Body of pancreas (tissue), 4 donors: ENCODE results near the gene PLEKHG5. TPM values are rescaled to one million over a fixed set of nuclear protein-coding genes. Genes with fewer than 3 reads are reported as not detected.

Experiments used
- ATAC-seq: fragments of 150-250 bp; one replicate; pipeline ENCODE4 v1.9.1; 2016
- DNase-seq, 4 donors: peaks; one replicate each; pipeline ENCODE4 v3.0.0-alpha.2; 2019
- H3K27ac ChIP-seq, 4 donors: fragments of 200-600 bp; sonication (generic); 1 replicate in 3 of 4; 2 replicates in 1 of 4; pipeline versions ENCODE4 v1.5.1 to v1.6.1; 2016 to 2019; ENCODE audit warnings: mild to moderate bottlenecking in 1 of 4, mixed read lengths in 1 of 4, moderate library complexity in 1 of 4
- H3K27me3 ChIP-seq, 2 donors: fragments of 200-600 bp; sonication (generic); one replicate each; pipeline ENCODE4 v1.6.0; 2016; ENCODE audit warnings: mild to moderate bottlenecking in 1 of 2
- H3K36me3 ChIP-seq, 2 donors: fragments of 200-600 bp; sonication (generic); replicated peaks in 1 of 2; 2 replicates each; pipeline ENCODE4 v1.5.1; 2016; ENCODE audit warnings: low read depth in 2 of 2; ENCODE audit not compliant: insufficient read depth in 1 of 2
- H3K4me1 ChIP-seq: fragments of 200-600 bp; sonication (generic); one replicate; pipeline ENCODE4 v1.6.0; 2016
- H3K4me3 ChIP-seq, 2 donors: fragments of 200-600 bp; sonication (generic); 1 replicate in 1 of 2; 2 replicates in 1 of 2; pipeline ENCODE4 v1.5.1; 2016 to 2019
- H3K9me3 ChIP-seq, 3 donors: fragments of 200-600 bp; sonication (generic); 1 replicate in 2 of 3; 2 replicates in 1 of 3; pipeline ENCODE4 v1.5.1; 2016
- POLR2A ChIP-seq, 3 donors: fragments of 450-650 bp; IDR thresholded peaks; one replicate each; pipeline ENCODE4 v1.6.1; 2016; ENCODE audit warnings: antibody characterized with exemption in 3 of 3, mild to moderate bottlenecking in 2 of 3
- WGBS, 2 donors: methylation state at CpG; one replicate each; pipeline ENCODE4 v1.1.5; 2017; 5-methylcytosine and 5-hydroxymethylcytosine counted together
- intact Hi-C: fragments of 100-400 bp; cut with DNase I; formaldehyde crosslinking; loops from one replicate; pipeline ENCODE4 v1.15.1; 2023
- total RNA-seq, 2 donors: library from RNA; depleted of rRNA; stranded (reverse); fragments of >200 nt; gene quantifications; one replicate each; pipeline ENCODE4 v1.1.0, GENCODE V29; 2016
- TF ChIP-seq, protein P1 (sequence below), 7 experiments: fragments of 450-650 bp in 4 of 7; fragments of 200-600 bp in 3 of 7; sonication (generic) in 3 of 7; IDR thresholded peaks; one replicate each; pipeline ENCODE4 v1.5.1; 2016 to 2019; ENCODE audit warnings: antibody characterized with exemption in 7 of 7

Gene PLEKHG5
- total RNA-seq, 2 donors from 2014 or later, result 5.2 to 8.6 TPM

DNA sequence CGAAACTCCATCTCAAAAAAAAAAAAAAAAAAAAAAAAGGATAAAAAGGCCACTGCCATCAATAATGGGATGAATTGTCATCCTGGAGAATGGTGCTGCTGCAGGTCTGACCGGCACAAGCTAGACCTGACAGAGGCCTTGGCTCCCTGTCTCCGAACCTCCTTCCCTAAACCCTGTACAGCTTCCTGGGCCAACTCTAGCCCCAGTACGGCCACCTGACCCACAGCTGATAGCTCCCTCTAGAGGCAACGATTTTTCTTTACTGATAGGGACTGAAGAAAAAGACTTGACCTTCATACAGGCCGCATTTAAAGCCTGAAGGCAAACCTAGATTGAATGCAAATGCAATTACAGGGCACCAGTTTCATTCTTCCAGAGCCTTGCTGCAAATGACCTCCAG, 32.1 kb upstream of the PLEKHG5 start:
- Histone ChIP-seq H3K4me3 (no peak overlapping the region), H3K27me3 (no peaks in the 10 kb centered on the region), H3K4me1 (no peaks in the 10 kb centered on the region), H3K9me3 (no peaks in the 10 kb centered on the region), H3K27ac (no peak overlapping the region), H3K36me3 (peaks cover 4 to 19% of the 10 kb centered on the region in 2 donors)
- no peak for ATAC-seq
- 44% methylated on average over 5 to 6 of the region's 6 CpGs for WGBS, 2 donors
- no peak for TF ChIP-seq POLR2A (IDR thresholded peaks at IDR 0.05)
- TF ChIP-seq, protein P1, sequence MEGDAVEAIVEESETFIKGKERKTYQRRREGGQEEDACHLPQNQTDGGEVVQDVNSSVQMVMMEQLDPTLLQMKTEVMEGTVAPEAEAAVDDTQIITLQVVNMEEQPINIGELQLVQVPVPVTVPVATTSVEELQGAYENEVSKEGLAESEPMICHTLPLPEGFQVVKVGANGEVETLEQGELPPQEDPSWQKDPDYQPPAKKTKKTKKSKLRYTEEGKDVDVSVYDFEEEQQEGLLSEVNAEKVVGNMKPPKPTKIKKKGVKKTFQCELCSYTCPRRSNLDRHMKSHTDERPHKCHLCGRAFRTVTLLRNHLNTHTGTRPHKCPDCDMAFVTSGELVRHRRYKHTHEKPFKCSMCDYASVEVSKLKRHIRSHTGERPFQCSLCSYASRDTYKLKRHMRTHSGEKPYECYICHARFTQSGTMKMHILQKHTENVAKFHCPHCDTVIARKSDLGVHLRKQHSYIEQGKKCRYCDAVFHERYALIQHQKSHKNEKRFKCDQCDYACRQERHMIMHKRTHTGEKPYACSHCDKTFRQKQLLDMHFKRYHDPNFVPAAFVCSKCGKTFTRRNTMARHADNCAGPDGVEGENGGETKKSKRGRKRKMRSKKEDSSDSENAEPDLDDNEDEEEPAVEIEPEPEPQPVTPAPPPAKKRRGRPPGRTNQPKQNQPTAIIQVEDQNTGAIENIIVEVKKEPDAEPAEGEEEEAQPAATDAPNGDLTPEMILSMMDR (IDR thresholded peaks at IDR 0.05), result peak in 6 of 7 experiments; percentile 20 to 44 (median 34)
- peak in 2 of 4 donors; percentile 28 to 29 for DNase-seq
- intact Hi-C loops, result no loop called here

DNA sequence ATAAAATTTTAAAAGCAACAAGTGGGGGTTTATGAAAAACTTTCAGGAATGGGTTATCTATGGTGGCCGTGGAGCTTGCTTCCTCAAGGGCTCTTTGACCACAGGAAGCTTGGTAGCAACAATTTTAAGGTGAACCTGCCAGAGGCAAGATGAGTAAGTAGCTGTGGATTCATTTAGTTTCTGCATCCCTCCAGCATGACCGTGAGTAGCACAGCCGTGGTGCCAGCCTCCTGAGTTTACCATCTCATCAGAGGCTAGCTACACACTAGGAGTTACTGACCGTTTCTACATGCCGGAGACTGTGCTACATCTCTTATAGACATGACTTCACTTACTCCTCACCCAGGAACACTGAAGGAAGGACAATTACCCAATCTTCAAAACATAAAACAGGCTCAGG, 30.1 kb upstream of the PLEKHG5 start:
- Histone ChIP-seq H3K4me3 (no peak overlapping the region), H3K27ac (no peak overlapping the region), H3K27me3 (no peaks in the 10 kb centered on the region), H3K4me1 (no peaks in the 10 kb centered on the region), H3K9me3 (no peaks in the 10 kb centered on the region), H3K36me3 (peaks cover 0 to 14% of the 10 kb centered on the region in 2 donors)
- 62 to 70% methylated on average over 3 to 5 of the region's 5 CpGs for WGBS, 2 donors
- intact Hi-C loops, result no loop called here
- DNase-seq (no peak), ATAC-seq (no peak)
- TF ChIP-seq, protein P1 (IDR thresholded peaks at IDR 0.05), result no peak
- TF ChIP-seq POLR2A (IDR thresholded peaks at IDR 0.05), result no peak

- ATAC-seq (peak; percentile 48), DNase-seq (peak in 2 of 4 donors; percentile 32)
- peaks cover 0 to under 1% of the 10 kb centered on the region in 2 donors for H3K36me3 ChIP-seq
- H3K4me3 ChIP-seq, result no peak overlapping the region
- 34 to 38% methylated on average over 9 to 13 of the region's 13 CpGs for WGBS, 2 donors
- H3K9me3 ChIP-seq, result no peaks in the 10 kb centered on the region
- TF ChIP-seq POLR2A (IDR thresholded peaks at IDR 0.05), result no peak
- TF ChIP-seq, protein P1 (IDR thresholded peaks at IDR 0.05), result no peak
- H3K27me3 ChIP-seq, result no peaks in the 10 kb centered on the region
- no peaks in the 10 kb centered on the region for H3K4me1 ChIP-seq
- intact Hi-C loops, result no loop called here
- no peak overlapping the region for H3K27ac ChIP-seq
These were observed 28.6 kb upstream of the PLEKHG5 start for GRCh38 chr1:6519935-6520671.

- Histone ChIP-seq H3K27me3 (no peaks in the 10 kb centered on the region), H3K9me3 (no peaks in the 10 kb centered on the region), H3K4me1 (no peaks in the 10 kb centered on the region), H3K27ac (no peak overlapping the region), H3K36me3 (no peaks in the 10 kb centered on the region), H3K4me3 (no peak overlapping the region)
- TF ChIP-seq POLR2A (IDR thresholded peaks at IDR 0.05), result no peak
- TF ChIP-seq, protein P1 (IDR thresholded peaks at IDR 0.05), result no peak
- 64 to 69% methylated on average over 10 to 11 of the region's 11 CpGs for WGBS, 2 donors
- DNase-seq (no peak), ATAC-seq (no peak)
- intact Hi-C loops, result no loop called here
These were observed 28.0 kb upstream of the PLEKHG5 start for GRCh38 chr1:6519491-6519934.

- TF ChIP-seq POLR2A (IDR thresholded peaks at IDR 0.05), result no peak
- TF ChIP-seq, protein P1 (IDR thresholded peaks at IDR 0.05), result no peak
- Histone ChIP-seq H3K4me1 (no peaks in the 10 kb centered on the region), H3K27me3 (no peaks in the 10 kb centered on the region), H3K4me3 (no peak overlapping the region), H3K9me3 (no peaks in the 10 kb centered on the region), H3K27ac (no peak overlapping the region), H3K36me3 (no peaks in the 10 kb centered on the region)
- intact Hi-C loops, result no loop called here
- 38 to 40% methylated on average over 6 to 8 of the region's 8 CpGs for WGBS, 2 donors
- DNase-seq, result no peak
- ATAC-seq, result no peak
These were observed 26.0 kb upstream of the PLEKHG5 start for GRCh38 chr1:6517435-6517851.
